CD14-positive monocyte (primary cell): Measurements from ENCODE around the gene CACUL1. TPM values are rescaled to one million over a fixed set of nuclear protein-coding genes. Genes with fewer than 3 reads are reported as not detected.
A peak's percentile ranks its signal among the peaks of the same experiment; 100 is the strongest.
"Not testable (repeated sequence)": the region's sequence is repeated elsewhere in the genome, so short reads cannot be mapped to it uniquely, and the experiment has no call there.

Experiments
- DNase-seq, 3 donors: peaks; one replicate each; pipeline ENCODE4 v3.0.0-alpha.2; 2011 to 2022
- H2AFZ ChIP-seq: 2 replicates; pipeline ENCODE4 v1.6.0; 2012; ENCODE audit warnings: mild to moderate bottlenecking, low read depth, low read length, inconsistent platforms; ENCODE audit not compliant: insufficient read depth, poor library complexity, severe bottlenecking
- H3K27ac ChIP-seq, 2 donors: 1 replicate in 1 of 2; 2 replicates in 1 of 2; pipeline ENCODE4 v1.5.1; 2012 to 2013; ENCODE audit warnings: low read length in 2 of 2, control low read depth in 1 of 2, inconsistent platforms in 1 of 2, low read depth in 1 of 2, mild to moderate bottlenecking in 1 of 2
- H3K27me3 ChIP-seq, 2 donors: one replicate each; pipeline versions ENCODE4 v1.6.0 to v1.6.1; 2011 to 2013; ENCODE audit warnings: low read length in 2 of 2; ENCODE audit not compliant: control insufficient read depth in 2 of 2, insufficient read depth in 2 of 2
- H3K36me3 ChIP-seq, 2 donors: replicated peaks in 1 of 2; 1 replicate in 1 of 2; 2 replicates in 1 of 2; pipeline versions ENCODE4 v1.5.1 to v1.6.1; 2012 to 2013; ENCODE audit warnings: low read length in 2 of 2, control low read depth in 1 of 2, inconsistent platforms in 1 of 2, mild to moderate bottlenecking in 1 of 2; ENCODE audit not compliant: insufficient read depth in 2 of 2, control insufficient read depth in 1 of 2
- H3K4me1 ChIP-seq, 2 donors: 1 replicate in 1 of 2; 2 replicates in 1 of 2; pipeline versions ENCODE4 v1.5.1 to v1.6.1; 2012 to 2013; ENCODE audit warnings: low read length in 2 of 2, control low read depth in 1 of 2, inconsistent platforms in 1 of 2, mild to moderate bottlenecking in 1 of 2, moderate library complexity in 1 of 2; ENCODE audit not compliant: insufficient read depth in 2 of 2, control insufficient read depth in 1 of 2
- H3K4me2 ChIP-seq: replicated peaks from 2 replicates; pipeline ENCODE3; 2012; ENCODE audit warnings: low read length, moderate library complexity, mild to moderate bottlenecking; ENCODE audit not compliant: poor library complexity, severe bottlenecking; ENCODE audit errors: extremely low read depth
- H3K4me3 ChIP-seq, 3 experiments: fragments of 200-600 bp in 1 of 3; sonication (generic) in 1 of 3; replicated peaks in 1 of 3; 1 replicate in 2 of 3; 2 replicates in 1 of 3; pipeline ENCODE4 v1.5.1; 2011 to 2013; ENCODE audit warnings: low read length in 3 of 3, mild to moderate bottlenecking in 3 of 3, control low read depth in 2 of 3, low read depth in 2 of 3, inconsistent platforms in 1 of 3, moderate library complexity in 1 of 3
- H3K79me2 ChIP-seq: 2 replicates; pipeline ENCODE4 v1.6.0; 2012; ENCODE audit warnings: mild to moderate bottlenecking, control low read depth, inconsistent platforms, low read length, moderate library complexity; ENCODE audit not compliant: insufficient read depth
- H3K9ac ChIP-seq: 2 replicates; pipeline ENCODE4 v1.6.0; 2017; ENCODE audit warnings: low read length, mild to moderate bottlenecking; ENCODE audit not compliant: insufficient read depth, poor library complexity, severe bottlenecking
- H3K9me3 ChIP-seq, 2 donors: replicated peaks in 1 of 2; 1 replicate in 1 of 2; 2 replicates in 1 of 2; pipeline versions ENCODE4 v1.5.1 to v1.6.1; 2012 to 2013; ENCODE audit warnings: low read length in 2 of 2, control low read depth in 1 of 2; ENCODE audit not compliant: control insufficient read depth in 1 of 2, insufficient read depth in 1 of 2
- H4K20me1 ChIP-seq: 2 replicates; pipeline ENCODE4 v1.6.0; 2012; ENCODE audit warnings: mild to moderate bottlenecking, low read length, control low read depth, moderate library complexity; ENCODE audit not compliant: insufficient read depth
- H3K27ac Mint-ChIP-seq, 7 donors: one replicate each; pipeline ENCODE4 v1.8.0; 2020; ENCODE audit warnings: mild to moderate bottlenecking in 7 of 7, mixed read lengths in 7 of 7, moderate library complexity in 6 of 7, inconsistent platforms in 2 of 7
- H3K27me3 Mint-ChIP-seq, 3 donors: one replicate each; pipeline ENCODE4 v1.8.0; 2021 to 2022; ENCODE audit warnings: low read depth in 3 of 3, mild to moderate bottlenecking in 3 of 3, mixed read lengths in 3 of 3, moderate library complexity in 3 of 3, inconsistent platforms in 1 of 3
- H3K36me3 Mint-ChIP-seq, 2 donors: one replicate each; pipeline ENCODE4 v1.8.0; 2020; ENCODE audit warnings: mixed read lengths in 2 of 2, inconsistent platforms in 1 of 2, mild to moderate bottlenecking in 1 of 2
- H3K4me1 Mint-ChIP-seq: one replicate; pipeline ENCODE4 v1.8.0; 2020; ENCODE audit warnings: mild to moderate bottlenecking, mixed read lengths
- H3K4me3 Mint-ChIP-seq, 2 donors: one replicate each; pipeline ENCODE4 v1.8.0; 2020; ENCODE audit warnings: mild to moderate bottlenecking in 2 of 2, mixed read lengths in 2 of 2, moderate library complexity in 1 of 2
- H3K9me3 Mint-ChIP-seq, 7 donors: one replicate each; pipeline ENCODE4 v1.8.0; 2020 to 2022; ENCODE audit warnings: mixed read lengths in 7 of 7, mild to moderate bottlenecking in 6 of 7, moderate library complexity in 6 of 7, inconsistent platforms in 2 of 7
- CTCF ChIP-seq: fragments of 200-600 bp; IDR thresholded peaks from one replicate; pipeline ENCODE4 v1.8.0; 2022; ENCODE audit warnings: antibody characterized with exemption, mild to moderate bottlenecking
- WGBS: methylation state at CpG from one replicate; pipeline ENCODE4 v1.1.5; 2013; ENCODE audit warnings: missing lambda C conversion rate; ENCODE audit not compliant: insufficient coverage; 5-methylcytosine and 5-hydroxymethylcytosine counted together
- intact Hi-C, 2 donors: fragments of 100-400 bp; cut with micrococcal nuclease; formaldehyde crosslinking; loops; one replicate each; pipeline versions ENCODE4 v1.15.0 to v1.15.1; 2023
- polyA plus RNA-seq, 3 donors: library from polyadenylated mRNA; depleted of rRNA in 1 of 3; unstranded in 2 of 3; stranded (reverse) in 1 of 3; fragments of 300-500 nt in 2 of 3; fragments of >200 nt in 1 of 3; fragmentation: Illumina TruSeq in 2 of 3; gene quantifications; 1 replicate in 2 of 3; 2 replicates in 1 of 3; pipeline ENCODE4 v1.2.3, GENCODE V29; 2012 to 2021

The CACUL1 gene
- polyA plus RNA-seq, 3 donors = 18.1 to 50.8 (median 38.8) TPM

- H3K9me3 ChIP-seq = peaks cover 0 to 3% of the 10 kb centered on the region in 2 donors
- H3K4me1 ChIP-seq = no peaks in the 10 kb centered on the region
- no peak for TF ChIP-seq CTCF
- intact Hi-C loops = loop anchor here (2.0 kb wide), 1 partner anchor 231 kb away; no protein-coding TSS in a partner anchor
- no peak overlapping the region for H3K9ac ChIP-seq
- H3K4me3 ChIP-seq = no peak overlapping the region
- H2AFZ ChIP-seq = no peak overlapping the region
- H3K27me3 ChIP-seq = peaks cover 4 to 9% of the 10 kb centered on the region in 2 donors
- H3K36me3 ChIP-seq = no peaks in the 10 kb centered on the region
- 71% methylated on average over 3 of the region's 3 CpGs for WGBS
- peaks cover 17 to 34% (median 19%) of the 10 kb centered on the region in 3 donors for H3K27me3 Mint-ChIP-seq
- no peak overlapping the region for H3K4me2 ChIP-seq
- no peaks in the 10 kb centered on the region for H3K36me3 Mint-ChIP-seq
- H3K4me3 Mint-ChIP-seq = peak overlapping the region in 1 of 2 donors; percentile 20
- H3K9me3 Mint-ChIP-seq = peaks cover 3 to 9% (median 6%) of the 10 kb centered on the region in 7 donors
- no peak overlapping the region for H3K27ac ChIP-seq
- H3K79me2 ChIP-seq = no peaks in the 10 kb centered on the region
- DNase-seq = peak in 1 of 3 donors; percentile 20
- H4K20me1 ChIP-seq = no peaks in the 10 kb centered on the region
- H3K4me1 Mint-ChIP-seq = no peaks in the 10 kb centered on the region
- no peak overlapping the region for H3K27ac Mint-ChIP-seq
Measured at GRCh38 chr10:118799777-118800176, 45.0 kb upstream of the CACUL1 start.

- H2AFZ ChIP-seq = no peak overlapping the region
- 75% methylated on average over 1 of the region's 3 CpGs for WGBS
- no peak for TF ChIP-seq CTCF
Measured at GRCh38 chr10:118798231-118798662, 43.5 kb upstream of the CACUL1 start.

GRCh38 chr10:118794971-118795370, 40.2 kb upstream of the CACUL1 start:
- H3K79me2 ChIP-seq, H3K36me3 ChIP-seq, H3K4me3 Mint-ChIP-seq, H4K20me1 ChIP-seq, DNase-seq, H3K36me3 Mint-ChIP-seq, H3K9me3 ChIP-seq, H2AFZ ChIP-seq, H3K4me2 ChIP-seq, H3K9ac ChIP-seq, H3K4me3 ChIP-seq, H3K27ac ChIP-seq, H3K27me3 ChIP-seq: not testable (repeated sequence)
- peaks cover 22% of the 10 kb centered on the region for H3K4me1 Mint-ChIP-seq
- intact Hi-C loops = loop anchor here in 1 of 2 donors (5.0 kb wide), 1 partner anchor 43 kb away; the partner anchor contains the start of gene CACUL1
- H3K9me3 Mint-ChIP-seq = peaks cover 3 to 12% (median 8%) of the 10 kb centered on the region in 7 donors
- H3K4me1 ChIP-seq = peaks cover 24 to 27% of the 10 kb centered on the region in 2 donors
- 96% methylated on average over 4 of the region's 7 CpGs for WGBS
- peak overlapping the region in 1 of 7 donors; percentile 68 for H3K27ac Mint-ChIP-seq
- peaks cover 12 to 24% (median 20%) of the 10 kb centered on the region in 3 donors for H3K27me3 Mint-ChIP-seq

More at GRCh38 chr10:118798231-118798662, 43.5 kb upstream of the CACUL1 start:
- Mint-ChIP-seq H3K4me3 (no peak overlapping the region), H3K9me3 (peaks cover 3 to 12% (median 8%) of the 10 kb centered on the region in 7 donors), H3K4me1 (peaks cover 5% of the 10 kb centered on the region), H3K27me3 (peaks cover 17 to 31% (median 19%) of the 10 kb centered on the region in 3 donors), H3K27ac (no peak overlapping the region), H3K36me3 (no peaks in the 10 kb centered on the region)
- no peak for DNase-seq
- peaks cover 4 to 9% of the 10 kb centered on the region in 2 donors for H3K27me3 ChIP-seq
- H3K4me3 ChIP-seq = no peak overlapping the region
- H3K36me3 ChIP-seq = no peaks in the 10 kb centered on the region
- H3K27ac ChIP-seq = no peak overlapping the region
- no peak overlapping the region for H3K4me2 ChIP-seq
- peaks cover 0 to 7% of the 10 kb centered on the region in 2 donors for H3K9me3 ChIP-seq
- H3K79me2 ChIP-seq = no peaks in the 10 kb centered on the region
- no peaks in the 10 kb centered on the region for H4K20me1 ChIP-seq
- peaks cover 6 to 7% of the 10 kb centered on the region in 2 donors for H3K4me1 ChIP-seq
- intact Hi-C loops = no loop called here
- H3K9ac ChIP-seq = no peak overlapping the region
